Measurements from ENCODE around the gene MYH10.

The MYH10 gene

DNA sequence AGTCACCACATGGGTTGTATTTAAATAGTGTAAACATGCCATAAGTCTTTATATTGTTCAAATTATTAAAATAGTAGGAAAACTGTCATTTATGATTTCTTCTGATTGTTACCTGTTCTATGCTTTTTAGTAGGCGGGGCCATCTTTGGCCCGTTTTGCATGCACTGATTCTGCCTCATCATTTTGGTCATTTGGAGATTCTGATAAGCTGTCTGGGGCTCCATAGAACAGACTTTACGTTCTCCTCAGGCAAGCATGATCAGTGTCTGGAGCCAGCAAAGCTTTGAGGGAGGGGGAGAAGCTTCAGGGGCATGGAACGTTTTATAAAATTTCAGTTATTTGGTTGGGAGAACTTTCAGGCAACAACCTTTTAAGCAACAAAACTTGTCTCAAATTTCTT lies 186.0 kb downstream of the MYH10 start:
- no peak for DNase-seq (ENCODE audit: low read depth)

DNA sequence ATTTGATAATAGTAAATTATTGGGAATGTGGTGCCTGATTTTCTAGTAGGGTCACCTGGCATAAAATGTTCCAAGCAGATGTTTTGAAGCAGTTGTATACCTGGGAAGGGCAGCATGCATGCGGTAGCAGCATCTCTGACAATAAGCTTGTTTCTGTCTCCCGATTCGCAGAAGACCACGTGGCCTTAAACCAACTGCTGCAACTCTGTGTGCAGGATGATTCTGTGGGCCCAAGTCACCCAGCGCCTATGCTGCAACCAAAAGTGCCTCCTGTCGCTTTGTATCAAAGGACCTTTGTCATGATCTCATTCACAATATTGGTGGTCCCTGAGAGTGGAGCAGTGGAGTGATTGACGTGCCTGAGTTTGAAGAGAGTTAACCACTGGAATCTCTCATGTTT lies 186.8 kb downstream of the MYH10 start:
- DNase-seq (ENCODE audit: low read depth) = no peak

DNA sequence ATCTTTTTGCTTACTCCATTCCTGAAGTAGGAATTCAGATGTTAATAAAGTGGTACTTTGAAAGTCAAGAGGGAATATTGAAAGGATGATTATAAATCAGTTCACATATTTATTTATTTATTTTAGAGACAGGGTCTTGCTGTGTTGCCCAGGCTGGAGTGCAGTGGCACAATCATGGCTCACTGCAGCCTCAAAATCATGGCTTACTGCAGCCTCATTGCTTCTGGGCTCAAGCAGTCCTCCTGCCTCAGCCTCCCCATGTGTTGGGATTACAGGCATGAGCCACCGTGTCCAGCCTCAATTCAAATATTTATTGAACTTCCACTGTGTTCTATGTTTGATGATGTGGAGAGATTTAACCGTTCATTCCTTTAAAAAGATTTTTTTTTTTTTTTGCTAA lies 188.2 kb downstream of the MYH10 start:
- no peak for DNase-seq (ENCODE audit: low read depth)

DNA sequence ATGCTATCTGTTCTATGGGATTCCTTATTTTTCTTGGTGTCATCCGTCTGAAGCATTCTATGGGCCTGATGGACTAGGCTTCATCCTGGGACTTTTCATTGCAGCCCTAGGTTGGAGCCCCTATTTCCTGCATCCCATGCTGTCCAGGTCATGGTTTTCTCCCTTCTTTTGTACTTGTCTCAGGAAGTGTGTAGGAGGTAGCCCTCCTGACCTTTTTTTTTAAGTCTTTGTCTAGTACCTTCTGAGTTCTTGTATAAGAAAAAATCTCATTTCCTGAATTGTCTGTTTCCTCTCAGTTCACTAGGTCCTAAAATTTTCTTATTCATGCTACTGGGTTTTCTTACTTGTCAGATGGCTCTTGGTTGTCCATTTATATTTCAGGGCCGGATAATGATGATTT lies 188.8 kb downstream of the MYH10 start:
- no peak for DNase-seq (ENCODE audit: low read depth)

DNA sequence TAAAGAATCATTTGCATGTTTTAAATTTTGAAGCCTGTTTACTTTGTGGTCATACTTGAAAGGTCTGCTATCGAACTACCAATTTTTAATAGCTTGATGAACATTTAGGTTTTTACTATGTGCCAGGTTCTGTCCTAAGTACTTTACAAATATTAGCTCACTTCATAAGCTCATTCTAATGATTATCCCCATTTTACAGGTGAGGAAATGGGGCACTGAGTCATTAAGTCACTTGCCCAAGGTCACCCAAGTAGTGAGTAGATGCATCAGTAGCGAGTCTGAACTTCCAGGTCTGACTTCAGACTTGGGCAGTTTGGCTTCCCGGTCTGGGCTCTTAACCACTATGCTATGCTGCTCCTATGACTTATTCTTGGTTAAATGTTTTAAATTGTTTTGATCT lies 190.8 kb downstream of the MYH10 start:
- DNase-seq (ENCODE audit: low read depth) = no peak

DNA sequence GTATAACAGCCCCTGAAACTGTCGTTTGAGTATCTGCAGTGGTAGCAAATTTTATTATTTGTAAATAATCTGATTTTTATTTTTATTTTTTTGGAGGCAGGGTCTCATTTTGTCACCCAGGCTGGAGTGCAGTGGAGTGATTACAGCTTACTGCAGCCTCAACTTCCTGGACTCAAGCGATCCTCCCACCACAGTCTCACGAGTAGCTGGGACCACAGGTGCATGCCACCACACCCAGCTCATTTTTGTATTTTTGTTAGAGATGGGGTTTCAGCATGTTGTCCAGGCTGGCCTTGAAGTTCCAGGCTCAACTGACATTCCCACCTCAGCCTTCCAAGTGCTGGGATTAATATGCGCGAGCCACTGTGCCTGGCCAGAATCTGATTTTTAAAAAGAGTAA lies 192.1 kb downstream of the MYH10 start:
- DNase-seq (ENCODE audit: low read depth) = no peak

DNA sequence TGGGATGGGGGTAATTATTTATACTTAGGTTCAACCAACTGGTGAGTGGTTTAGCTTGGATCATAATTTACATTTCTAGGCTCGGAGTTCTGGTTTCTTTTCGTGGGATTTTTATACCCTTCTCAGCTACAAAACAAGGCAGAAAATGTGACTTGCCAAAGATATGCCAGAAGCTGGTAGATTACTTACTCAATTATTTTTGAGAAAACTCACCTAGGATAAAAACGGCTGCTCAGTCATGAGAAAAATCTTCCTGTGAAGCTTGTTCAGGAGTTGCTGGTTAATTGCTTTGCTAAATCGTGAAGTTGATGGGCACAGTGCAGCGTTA lies 193.7 kb downstream of the MYH10 start:
- DNase-seq (ENCODE audit: low read depth) = no peak

DNA sequence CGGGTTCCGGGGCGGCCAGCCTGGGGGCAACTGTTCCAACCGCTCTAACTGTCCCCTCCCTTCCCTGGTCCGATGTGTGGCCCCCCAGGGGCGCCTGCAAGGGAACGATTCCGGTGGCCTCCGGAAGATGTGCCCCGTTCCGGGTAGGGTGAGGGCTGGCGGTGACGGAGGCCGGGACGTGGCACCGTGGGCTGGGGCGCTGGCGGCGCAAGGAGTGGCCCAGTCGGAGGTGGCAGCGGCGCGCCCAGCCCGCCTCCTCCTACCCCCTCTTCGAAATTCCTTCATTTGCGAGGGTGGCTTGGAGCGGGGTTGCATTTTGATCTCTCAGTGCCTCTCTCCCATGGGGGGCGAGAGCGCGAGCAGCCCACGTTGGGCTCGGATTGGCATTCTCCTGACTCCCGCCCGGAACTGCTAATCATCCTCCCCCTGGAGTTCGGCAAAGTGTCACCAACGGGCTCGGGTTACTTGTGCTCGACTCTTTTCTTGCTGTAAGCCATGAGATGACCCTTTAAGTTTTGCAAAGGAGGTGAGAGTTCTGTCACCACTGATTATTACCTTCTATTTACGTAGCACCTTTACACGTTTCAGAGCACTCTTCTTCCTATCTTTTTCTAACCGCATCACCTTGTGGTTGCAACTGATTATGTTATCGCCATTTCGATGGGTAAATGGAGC lies 194.2 kb downstream of the MYH10 start:
- DNase-seq (ENCODE audit: low read depth) = peak; percentile 34

DNA sequence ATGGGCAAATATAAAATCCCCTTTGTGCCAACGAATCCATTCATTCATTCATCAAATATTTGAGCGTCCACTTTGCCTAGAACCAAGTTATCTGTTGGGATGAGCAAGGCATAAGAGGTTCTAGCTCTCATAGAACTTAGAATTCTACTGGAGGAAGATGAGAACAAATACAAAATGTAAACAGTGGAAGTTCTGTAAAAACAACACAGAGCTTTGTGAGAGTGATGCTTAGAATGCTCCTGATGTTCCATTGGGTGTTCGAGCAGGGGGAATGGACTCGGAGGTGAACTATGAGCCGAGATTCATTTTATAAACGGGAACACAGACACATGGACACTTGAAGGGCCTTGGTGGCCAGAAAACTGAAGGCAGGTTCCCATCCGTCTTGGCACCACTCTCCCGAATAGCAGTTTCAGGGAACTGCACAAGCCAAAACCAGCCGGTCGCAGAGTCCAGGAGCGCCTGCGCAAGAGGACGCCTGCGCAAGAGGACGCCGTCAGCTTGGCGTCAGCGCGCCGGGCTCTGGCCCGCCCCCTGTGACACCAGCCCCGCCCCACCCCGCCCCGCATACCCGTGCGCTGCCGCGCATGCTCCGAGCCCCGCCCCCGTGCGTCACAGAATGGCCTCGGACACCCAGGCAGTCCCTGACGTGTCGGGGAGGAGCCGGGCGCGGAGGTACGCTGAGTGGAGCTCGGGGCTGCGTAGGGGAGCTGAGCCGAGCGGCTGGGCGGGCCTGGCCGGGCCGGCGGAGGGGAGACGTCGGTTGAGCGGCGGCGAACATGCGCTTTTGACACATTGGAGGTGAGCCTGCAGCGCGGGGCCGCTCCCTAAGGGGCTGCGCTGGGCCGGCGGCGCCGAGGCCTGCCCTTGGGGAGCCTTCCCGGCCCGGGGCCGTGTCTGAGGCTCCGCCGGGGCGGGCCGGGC lies 195.0 kb downstream of the MYH10 start, which contains the start of gene NDEL1:
TSS of gene NDEL1 (plus strand) at position 640 of the 924 bp plus-strand sequence. CDS start 8,388 bp downstream, outside the sequence.
- DNase-seq (ENCODE audit: low read depth) = peak; percentile 93

DNA sequence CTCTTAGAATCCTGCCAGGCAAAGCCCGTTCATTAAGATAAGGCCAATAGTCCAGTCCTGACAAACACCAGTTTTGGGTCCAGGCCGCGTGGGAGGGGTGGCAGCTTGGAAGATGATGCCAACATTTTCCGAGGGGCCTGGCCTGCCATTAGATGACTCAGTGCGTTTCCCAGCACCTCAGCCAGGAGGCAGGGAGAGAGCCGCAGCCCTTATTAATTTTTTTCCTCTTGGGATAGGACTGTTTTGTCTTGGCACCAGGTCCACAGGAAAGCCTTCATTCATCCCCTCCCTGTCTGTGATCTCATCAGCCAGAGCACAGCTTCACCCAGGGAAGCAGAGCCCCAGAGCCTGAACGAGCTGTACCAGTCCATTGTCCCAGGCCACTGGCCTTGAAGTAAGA lies 199.6 kb downstream of the MYH10 start:
- DNase-seq (ENCODE audit: low read depth) = peak; percentile 74

DNA sequence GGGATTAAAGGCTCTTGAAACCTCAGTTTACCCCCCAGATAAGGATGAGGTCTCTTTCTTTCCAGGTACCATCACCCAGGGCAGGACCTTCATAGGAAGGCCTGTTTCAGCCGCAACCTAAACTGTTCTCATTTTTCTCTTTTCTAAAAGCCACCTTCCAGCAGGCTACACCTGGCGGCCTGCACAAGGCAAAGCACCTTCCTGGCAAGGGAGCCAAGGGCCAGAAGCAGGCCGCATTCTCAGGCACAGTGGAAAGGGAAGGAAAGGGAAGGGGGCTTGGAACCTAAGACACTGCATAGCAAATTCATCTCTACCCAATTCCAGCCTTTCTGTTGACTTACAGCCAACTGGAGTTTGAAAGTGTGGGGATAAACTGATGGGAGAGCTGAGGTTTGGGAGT lies 203.7 kb downstream of the MYH10 start:
- no peak for DNase-seq (ENCODE audit: low read depth)

DNA sequence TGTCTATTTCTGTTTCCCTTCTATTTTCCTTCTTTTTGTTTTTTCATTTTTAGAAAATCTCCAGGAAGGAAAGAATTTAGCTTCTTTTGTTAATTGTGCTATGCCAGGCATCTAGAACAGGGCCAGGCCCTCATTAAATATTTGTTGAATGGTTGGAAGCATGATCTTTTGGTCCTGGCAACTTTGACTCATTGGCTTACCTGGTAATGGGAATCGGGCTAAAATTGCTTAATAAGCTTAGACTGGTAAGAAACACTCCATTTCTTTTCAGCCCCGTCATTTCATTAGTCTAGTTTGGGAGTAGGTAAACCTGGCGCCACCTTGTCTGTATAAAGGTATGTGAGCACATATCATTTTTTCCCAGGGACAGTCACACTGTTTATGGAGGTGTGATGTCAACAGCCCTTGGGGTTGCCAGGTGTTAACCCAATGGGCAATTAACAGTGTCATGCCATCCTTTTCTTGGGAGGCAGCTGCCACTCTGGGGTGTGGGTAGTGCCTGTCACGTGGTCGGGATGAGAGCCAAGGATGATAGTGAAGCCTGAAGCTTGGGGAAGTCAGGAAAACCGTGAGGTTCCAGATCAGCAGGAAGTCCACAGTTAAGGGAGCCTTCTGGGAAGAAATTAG lies 204.3 kb downstream of the MYH10 start:
- DNase-seq (ENCODE audit: low read depth) = no peak

Measured in stromal cell of bone marrow (primary cell).